ENCODE data around the gene RGS10.

- TF ChIP-seq CTCF (IDR thresholded peaks at IDR 0.05) (no peak), POLR2AphosphoS5 (IDR thresholded peaks at IDR 0.05) (no peak)
These were observed 80.6 kb downstream of the RGS10 start for GRCh38 chr10:119461923-119462322.

All from esophagus muscularis mucosa (tissue), 3 donors.